ENCODE measurements around the gene SLC7A8.
"Not testable (repeated sequence)": the region's sequence is repeated elsewhere in the genome, so short reads cannot be mapped to it uniquely, and the experiment has no call there.

SLC7A8 gene

DNA sequence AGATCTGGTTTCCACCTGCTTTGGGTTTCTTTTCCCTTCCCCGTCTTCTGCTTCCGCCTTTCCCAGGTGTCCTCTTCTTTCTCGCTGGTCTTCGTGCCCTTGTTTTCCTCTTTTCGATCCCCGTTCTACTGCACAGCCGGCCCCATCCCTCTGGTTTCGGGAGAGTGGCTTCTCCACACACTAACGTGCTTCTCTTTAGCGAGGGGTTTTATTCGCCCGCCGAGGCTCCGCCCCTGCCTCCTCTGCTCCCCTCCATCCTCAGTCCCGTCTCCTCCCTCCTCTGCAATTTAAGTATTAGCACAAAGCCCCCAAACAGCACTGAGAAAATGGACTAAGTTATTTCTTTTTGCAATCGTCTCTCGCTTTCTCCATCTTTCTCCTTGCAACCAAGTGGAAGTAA, at the start of gene SLC7A8:
Gene SLC7A8, minus strand, starts transcription at position 182 of the 400 bp plus-strand sequence. CDS start 746 bp downstream, outside the sequence.
- H3K4me1 ChIP-seq: peaks cover 0 to 35% (median 20%) of the 10 kb centered on the region in 4 donors
- H3K36me3 ChIP-seq: no peaks in the 10 kb centered on the region
- peak within 1 kb of the TSS; percentile 60 to 64 for H3K4me3 ChIP-seq
- H3K27ac ChIP-seq: peak within 1 kb of the TSS; percentile 75 to 78
- intact Hi-C loops (cut with DNase I; ENCODE audit: low total_unique reads): loop anchor here (10.0 kb wide), 1 partner anchor 111 kb away; no protein-coding TSS in a partner anchor
- no peaks in the 10 kb centered on the region for H3K9me3 ChIP-seq
- H3K27me3 ChIP-seq: no peaks in the 10 kb centered on the region
- peak; percentile 80 to 83 for DNase-seq
- TF ChIP-seq, protein P1, sequence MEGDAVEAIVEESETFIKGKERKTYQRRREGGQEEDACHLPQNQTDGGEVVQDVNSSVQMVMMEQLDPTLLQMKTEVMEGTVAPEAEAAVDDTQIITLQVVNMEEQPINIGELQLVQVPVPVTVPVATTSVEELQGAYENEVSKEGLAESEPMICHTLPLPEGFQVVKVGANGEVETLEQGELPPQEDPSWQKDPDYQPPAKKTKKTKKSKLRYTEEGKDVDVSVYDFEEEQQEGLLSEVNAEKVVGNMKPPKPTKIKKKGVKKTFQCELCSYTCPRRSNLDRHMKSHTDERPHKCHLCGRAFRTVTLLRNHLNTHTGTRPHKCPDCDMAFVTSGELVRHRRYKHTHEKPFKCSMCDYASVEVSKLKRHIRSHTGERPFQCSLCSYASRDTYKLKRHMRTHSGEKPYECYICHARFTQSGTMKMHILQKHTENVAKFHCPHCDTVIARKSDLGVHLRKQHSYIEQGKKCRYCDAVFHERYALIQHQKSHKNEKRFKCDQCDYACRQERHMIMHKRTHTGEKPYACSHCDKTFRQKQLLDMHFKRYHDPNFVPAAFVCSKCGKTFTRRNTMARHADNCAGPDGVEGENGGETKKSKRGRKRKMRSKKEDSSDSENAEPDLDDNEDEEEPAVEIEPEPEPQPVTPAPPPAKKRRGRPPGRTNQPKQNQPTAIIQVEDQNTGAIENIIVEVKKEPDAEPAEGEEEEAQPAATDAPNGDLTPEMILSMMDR (IDR thresholded peaks at IDR 0.05): no peak

DNA sequence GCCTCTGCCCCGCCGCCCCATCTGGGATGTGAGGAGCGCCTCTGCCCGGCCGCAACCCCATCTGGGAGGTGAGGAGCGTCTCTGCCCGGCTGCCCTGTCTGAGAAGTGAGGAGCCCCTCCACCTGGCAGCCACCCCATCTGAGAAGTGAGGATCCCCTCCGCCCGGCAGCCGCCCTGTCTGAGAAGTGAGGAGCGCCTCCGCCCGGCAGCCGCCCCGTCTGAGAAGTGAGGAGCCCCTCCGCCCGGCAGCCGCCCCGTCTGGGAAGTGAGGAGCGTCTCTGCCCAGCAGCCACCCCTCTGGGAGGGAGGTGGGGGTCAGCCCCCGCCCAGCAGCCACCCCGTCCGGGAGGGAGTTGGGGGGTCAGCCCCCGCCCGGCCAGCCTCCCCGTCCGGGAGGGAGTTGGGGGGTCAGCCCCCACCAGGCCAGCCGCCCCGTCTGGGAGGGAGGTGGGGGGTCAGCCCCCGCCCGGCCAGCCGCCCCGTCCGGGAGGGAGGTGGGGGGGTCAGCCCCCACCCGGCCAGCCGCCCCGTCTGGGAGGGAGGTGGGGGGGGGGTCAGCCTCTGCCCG, 48.9 kb upstream of the SLC7A8 start:
- H3K4me1 ChIP-seq; DNase-seq; H3K27ac ChIP-seq; intact Hi-C loops (cut with DNase I; ENCODE audit: low total_unique reads); H3K36me3 ChIP-seq; H3K9me3 ChIP-seq; H3K4me3 ChIP-seq; H3K27me3 ChIP-seq: not testable (repeated sequence)

DNA sequence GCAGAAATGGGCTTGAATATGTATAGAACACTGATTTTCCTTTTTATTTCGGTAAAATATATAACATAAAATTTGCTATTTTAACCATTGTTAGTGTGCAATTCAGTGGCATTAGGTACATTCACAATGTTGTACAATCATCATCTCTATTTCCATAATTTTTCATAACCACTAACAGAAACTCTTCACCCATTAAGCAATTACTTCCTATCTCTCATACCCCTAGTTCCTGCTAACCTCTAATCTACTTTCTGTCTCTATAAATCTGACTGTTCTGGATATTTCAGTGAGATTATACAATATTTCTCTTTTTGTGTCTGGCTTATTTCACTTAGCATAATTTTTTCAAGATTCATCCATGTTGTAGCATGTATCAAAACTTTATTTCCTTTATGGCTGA, 45.4 kb upstream of the SLC7A8 start:
- Histone ChIP-seq H3K4me1 (no peaks in the 10 kb centered on the region), H3K4me3 (no peak overlapping the region), H3K9me3 (no peaks in the 10 kb centered on the region), H3K36me3 (no peaks in the 10 kb centered on the region), H3K27me3 (peaks cover 0 to 4% of the 10 kb centered on the region in 2 donors), H3K27ac (no peak overlapping the region)
- DNase-seq: no peak
- intact Hi-C loops (cut with DNase I; ENCODE audit: low total_unique reads): no loop called here
- TF ChIP-seq, protein P1 (IDR thresholded peaks at IDR 0.05): no peak

DNA sequence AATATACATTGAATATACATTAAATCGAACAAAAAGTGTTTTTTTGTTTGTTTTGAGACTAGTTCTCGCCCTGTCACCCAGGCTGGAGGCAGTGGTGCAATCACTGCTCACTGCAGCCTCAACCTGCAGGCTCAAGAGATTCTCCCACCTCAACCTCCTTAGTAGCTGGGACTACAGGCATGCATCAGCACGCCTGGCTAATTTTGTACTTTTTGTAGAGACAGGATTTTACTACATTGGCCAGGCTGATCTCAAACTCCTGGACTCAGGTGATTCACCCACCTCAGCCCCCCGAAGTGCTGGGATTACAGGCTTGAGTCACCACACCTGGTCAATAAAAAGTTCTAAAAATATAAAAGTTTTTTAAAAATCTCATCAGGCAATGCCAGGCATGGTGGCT, 44.1 kb upstream of the SLC7A8 start:
- H3K9me3 ChIP-seq: no peaks in the 10 kb centered on the region
- no peak overlapping the region for H3K27ac ChIP-seq
- TF ChIP-seq, protein P1 (IDR thresholded peaks at IDR 0.05): no peak
- H3K27me3 ChIP-seq: peaks cover 0 to 3% of the 10 kb centered on the region in 2 donors
- H3K4me1 ChIP-seq: no peaks in the 10 kb centered on the region
- intact Hi-C loops (cut with DNase I; ENCODE audit: low total_unique reads): no loop called here
- no peak overlapping the region for H3K4me3 ChIP-seq
- DNase-seq: no peak
- H3K36me3 ChIP-seq: no peaks in the 10 kb centered on the region

DNA sequence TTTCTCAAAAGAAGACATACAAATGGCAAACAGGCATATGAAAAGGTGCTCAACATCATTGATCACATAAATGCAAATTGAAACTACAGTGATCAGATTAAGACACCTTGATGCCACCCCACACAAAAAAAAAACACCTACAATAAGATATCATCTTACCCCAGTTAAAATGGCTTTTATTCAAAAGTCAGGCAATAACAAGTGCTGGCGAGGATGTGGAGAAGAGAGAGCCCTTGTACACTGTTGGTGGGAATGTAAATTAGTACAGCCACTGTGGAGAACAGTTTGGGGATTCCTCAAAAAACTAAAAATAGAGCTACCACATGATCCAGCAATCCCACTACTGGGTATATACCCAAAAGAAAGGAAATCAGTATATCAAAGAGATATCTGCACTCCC, 41.5 kb upstream of the SLC7A8 start:
- H3K36me3 ChIP-seq; DNase-seq; H3K9me3 ChIP-seq; H3K4me1 ChIP-seq; H3K27ac ChIP-seq; H3K27me3 ChIP-seq; H3K4me3 ChIP-seq; intact Hi-C loops (cut with DNase I; ENCODE audit: low total_unique reads): not testable (repeated sequence)

DNA sequence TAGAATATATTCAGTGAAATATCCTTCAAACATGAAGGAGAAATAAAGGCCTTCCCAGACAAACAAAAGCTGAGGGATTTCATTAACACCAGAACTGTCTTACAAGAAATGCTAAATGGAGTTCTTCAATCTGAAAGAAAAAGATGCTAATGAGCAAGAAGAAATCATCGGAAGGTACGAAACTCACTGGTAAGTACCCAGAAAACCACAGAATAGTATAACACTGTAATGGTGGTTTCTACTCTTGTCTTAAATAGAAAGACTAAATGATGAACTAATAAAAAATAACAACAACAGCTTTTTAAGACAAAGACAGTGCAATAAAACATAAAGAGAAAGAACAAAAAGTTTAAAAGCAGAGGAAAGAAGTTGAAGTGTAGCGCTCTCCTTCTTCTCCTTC, 35.6 kb upstream of the SLC7A8 start:
- intact Hi-C loops (cut with DNase I; ENCODE audit: low total_unique reads): loop anchor here (10.0 kb wide), 1 partner anchor 794 kb away; no protein-coding TSS in a partner anchor
- Histone ChIP-seq H3K27me3 (no peaks in the 10 kb centered on the region), H3K36me3 (no peaks in the 10 kb centered on the region), H3K9me3 (peaks cover 0 to 4% (median 0%) of the 10 kb centered on the region in 3 donors), H3K27ac (no peak overlapping the region), H3K4me1 (no peaks in the 10 kb centered on the region), H3K4me3 (no peak overlapping the region)
- no peak for DNase-seq
- TF ChIP-seq, protein P1 (IDR thresholded peaks at IDR 0.05): no peak

All from tibial artery (tissue), 4 donors.